ENCODE data around the gene RGS12.

Gene RGS12

DNA sequence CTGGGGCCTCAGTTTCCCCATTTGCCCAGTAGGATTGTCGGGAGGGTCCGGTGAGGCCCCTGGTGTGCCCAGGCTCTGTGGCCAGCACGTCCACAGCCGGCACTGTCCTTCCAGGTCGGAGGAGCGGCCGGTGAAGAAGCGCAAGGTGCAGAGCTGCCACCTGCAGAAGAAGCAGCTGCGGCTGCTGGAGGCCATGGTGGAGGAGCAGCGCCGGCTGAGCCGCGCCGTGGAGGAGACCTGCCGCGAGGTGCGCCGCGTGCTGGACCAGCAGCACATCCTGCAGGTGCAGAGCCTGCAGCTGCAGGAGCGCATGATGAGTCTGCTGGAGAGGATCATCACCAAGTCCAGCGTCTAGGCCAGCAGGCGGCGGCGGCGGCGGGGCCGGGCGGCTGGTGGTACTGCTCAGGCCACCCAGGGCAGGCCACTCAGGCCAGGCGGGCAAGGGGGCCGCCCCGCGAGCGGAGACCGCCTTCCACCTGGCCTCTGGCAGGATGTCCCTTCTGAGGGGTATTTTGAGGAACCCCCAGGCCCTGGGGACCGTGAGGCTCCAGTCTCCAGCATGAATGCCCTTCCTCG is 37.1 kb upstream of the RGS12 start:
- FAIRE-seq, result no peak

DNA sequence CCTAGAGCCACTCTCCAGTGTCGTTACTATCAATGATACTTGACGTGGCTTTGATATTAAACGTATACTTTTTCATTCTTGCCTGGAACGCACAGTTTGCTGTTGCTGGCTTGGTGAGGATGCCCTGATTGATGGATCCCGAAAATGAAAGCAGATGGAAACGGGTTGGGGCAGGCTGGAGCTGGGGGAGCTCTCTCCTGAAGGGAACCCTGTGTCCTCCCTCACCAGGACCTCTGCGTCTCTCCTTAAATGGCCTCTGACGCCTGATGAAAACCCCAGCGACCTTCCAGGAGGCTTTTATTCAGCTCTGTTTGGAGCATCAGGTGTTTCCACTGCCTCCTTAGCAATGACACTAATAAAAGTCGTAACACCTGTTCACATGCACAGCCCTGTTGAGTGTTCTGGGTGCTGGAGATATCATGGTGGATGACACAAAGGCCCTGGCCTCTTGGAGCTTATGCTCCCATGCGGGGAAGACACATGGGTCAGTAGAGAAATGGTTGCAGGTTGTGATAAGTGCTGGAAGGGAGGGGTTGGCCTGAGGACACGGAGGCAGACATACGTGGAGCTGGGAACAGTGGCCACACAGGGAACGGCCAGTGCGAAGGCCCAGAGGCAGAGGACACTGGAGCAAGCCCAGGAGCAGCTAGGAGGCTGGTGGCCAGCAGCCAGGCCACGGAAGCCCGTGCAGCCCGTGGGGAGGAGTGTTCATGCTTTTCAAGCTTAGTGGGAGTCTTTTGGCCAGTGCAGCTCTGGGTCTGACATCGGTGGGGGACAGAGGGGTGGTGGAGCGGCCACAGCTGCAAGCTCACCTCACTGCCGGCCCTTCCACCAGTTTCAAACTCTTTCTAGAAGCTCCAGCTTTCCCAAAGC is 36.4 kb upstream of the RGS12 start:
- FAIRE-seq, result no peak

- FAIRE-seq, result no peak
These were observed 35.7 kb upstream of the RGS12 start for GRCh38 chr4:3257103-3257555.

DNA sequence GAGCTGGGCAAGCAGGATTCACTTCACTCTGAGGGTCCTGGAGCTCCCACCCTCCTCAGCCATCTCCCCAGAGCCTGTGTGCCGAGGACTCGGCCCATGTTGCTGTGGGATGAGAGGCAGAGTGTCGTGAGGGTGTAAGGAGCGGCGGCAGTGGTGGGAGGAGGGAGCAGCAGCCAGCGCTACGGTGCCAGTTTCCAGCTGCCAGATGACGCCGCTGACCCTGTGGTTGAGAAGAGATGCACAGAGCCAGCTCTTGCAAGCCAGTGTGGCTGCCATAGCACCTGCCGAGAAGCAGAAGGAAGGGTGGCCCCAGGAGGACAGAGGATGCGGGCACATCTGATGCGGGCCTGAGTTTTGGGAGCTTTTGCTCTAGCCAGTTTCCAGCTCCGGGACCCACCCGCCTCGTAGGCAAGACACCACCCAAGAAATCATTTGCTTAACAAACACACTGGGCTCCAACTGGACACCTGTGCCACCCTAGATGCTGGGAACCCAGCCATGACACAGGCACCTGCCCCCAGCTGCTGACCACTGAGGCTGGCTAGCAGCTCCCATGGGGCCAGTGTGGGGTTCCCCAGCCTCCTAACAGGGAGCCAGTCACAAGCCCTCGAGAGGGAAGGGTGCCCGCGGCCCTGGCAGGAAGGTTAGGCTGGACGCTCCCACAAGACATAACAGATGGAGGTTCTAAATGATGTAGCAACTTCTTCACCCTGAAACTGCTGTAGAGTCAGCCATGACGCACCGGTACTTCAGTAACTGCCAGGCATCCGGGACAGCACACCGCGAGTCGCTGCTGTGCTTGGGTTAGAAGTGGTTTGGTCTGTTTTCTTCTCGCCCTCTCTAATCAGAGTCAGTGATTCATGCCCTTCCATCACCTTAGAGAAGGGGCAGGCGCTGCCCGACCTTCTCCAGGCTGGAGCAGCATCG is 35.0 kb upstream of the RGS12 start:
- no peak for FAIRE-seq

DNA sequence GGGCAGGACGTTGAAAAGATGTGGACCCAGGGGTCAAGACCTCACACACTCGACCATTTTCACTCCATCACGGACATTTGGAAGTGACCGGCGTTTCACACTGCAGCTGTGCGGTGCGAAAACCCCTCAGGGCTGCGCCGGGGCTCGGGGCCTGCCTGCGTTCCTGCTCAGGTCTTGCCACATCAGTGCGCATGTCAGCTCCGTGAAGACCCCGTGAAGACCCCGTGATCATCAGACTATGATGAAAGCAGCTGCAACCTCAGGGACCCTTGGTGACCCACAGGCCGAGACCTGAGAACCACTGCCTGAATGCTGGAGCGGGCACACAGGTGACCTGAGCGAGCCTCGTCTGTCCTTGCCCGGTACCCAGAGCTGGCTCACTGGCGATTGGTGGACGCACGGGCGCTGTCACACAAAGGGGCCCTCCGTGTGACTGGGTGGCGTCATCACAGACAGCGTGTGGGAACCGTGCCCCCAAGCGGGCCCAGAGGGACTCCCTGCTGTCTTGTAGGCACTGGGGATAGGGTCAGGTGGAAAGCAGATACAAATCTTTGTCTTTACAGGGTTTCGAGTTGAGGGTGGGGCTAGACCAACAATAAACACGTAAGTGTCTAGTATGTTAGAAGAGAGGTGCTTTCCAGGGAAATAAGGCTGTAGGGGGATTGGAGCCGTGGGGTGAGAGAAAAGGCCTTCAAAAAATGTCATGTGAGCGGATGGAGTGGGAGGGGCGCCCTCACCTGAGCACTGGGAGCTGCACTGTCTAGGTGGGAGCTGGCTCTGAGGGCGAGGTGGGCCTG is 31.2 kb upstream of the RGS12 start:
- FAIRE-seq, result no peak

DNA sequence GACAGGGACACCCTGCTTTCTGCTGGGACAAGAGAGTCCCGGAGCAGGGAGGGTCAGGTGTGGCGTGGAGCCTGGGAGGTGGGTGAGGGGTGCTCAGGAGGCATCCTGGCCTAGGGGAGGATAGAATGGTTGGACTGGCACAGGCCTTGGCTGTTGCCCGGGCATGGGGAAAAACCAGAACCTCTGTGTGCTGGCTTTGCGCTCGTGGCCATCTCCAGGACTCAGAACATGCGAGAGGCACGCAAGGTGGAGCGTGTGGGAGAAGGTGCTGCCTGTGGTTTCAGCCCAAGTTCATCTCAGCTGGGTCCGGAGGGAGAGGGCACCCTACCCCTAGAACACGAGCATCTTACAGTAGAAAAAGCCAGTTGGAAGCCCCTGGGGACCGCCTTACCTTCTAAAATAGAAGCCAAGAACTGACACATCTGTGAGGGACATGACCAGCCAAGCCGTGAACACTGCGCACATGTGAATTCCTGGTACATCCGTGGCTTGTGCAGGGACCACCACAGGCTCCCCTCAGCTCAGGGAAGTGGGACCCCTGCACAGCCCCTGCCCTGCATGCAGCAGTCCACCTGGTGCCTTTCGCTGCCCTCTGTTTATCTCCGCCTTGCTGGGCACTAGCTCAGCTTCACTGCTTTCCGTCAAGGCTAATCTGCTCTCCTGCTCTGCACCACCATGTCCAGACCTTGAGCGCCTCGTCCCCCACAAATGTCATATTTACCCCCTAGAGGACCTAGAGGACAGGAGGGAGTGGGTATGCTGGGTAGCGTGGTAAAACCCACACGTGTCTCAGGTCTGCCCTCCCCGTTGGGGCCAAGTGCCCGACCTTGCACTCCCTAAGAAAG is 30.4 kb upstream of the RGS12 start:
- no peak for FAIRE-seq

DNA sequence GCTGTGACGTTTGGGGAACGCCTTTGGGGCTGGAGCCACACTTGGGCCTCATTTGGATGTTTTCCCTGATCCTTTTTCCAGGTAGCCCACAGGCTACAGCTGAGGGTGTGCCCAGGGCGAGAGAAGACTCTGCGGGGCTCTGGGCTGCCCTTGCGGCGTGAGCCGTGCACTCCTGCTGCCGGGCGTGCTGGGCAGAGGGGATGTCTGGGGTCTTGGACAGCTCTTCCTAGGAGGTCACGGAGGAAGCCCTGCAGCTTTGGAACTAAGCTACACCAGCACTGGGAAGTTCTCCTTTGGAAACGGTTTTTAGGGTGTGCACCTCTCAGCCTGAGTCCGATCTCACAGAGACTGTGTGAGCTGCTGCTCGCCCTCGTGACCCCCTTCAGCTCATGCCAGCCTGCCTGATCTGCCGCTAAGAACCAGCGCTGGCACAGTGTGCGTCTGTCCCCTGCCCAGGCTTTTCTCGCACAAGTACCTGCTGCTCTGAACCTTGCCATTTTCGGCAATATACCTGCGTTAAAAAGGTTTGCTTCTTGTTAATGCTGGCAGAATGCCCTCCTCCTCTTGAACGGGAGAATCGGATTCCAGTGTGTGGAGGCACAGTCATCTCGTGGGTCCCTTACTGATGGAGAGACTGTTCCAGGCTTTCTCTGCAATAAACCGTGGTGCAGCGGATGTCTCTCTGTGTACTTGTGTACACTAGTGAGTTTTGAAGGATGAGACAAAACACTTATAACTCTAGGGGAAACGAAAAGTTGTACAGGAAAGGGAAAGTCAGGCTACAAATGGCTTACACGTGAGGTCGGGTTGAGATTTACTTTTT is 29.6 kb upstream of the RGS12 start:
- FAIRE-seq, result no peak

- no peak for FAIRE-seq
These were observed 29.0 kb upstream of the RGS12 start for GRCh38 chr4:3263876-3264193.

- no peak for FAIRE-seq
These were observed 26.7 kb upstream of the RGS12 start for GRCh38 chr4:3266076-3266475.

DNA sequence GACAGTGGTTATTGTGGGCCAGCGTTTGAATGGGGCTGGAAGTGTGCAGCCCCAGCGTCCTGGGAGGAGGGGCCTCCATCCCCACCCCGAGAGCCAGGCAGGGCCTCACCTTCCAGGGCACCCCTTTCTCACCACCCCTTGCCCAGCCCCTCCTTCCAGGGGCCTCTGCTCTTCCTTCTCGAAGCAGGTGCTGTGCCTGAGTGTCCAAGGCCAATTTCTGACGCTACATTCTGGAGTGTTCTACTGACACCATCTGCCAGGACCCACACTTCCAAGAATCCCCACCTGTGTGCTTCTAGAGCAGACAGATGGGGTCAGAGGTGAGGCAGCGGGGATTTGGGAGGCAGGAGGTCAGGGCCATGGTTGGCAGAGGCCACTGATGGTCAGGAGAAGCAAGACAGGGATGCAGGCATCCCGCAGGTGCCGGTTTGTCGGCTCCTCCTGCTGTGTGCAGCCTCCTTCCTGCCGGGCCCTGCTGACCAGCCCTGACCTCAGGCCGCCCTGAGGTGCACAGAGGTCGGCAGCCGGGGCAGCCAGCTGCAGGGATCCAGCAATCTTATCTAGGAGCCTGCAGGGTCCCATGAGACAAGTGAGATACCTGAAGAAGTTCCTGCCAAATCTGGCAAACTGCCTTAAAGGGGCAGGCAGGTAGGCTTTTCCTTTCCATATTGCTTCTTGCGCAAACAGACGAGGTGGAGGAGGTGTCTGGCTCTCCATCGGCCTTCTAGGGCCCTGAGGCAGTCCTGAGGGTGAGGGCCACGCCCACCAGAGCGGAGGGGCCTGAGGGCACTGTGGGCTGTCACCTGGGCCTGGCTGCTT is 25.0 kb upstream of the RGS12 start:
- FAIRE-seq, result no peak

- no peak for FAIRE-seq
These were observed 24.3 kb upstream of the RGS12 start for GRCh38 chr4:3268395-3269104.

- FAIRE-seq, result no peak
These were observed 23.5 kb upstream of the RGS12 start for GRCh38 chr4:3269105-3269927.

- no peak for FAIRE-seq
These were observed 22.7 kb upstream of the RGS12 start for GRCh38 chr4:3269991-3270611.

DNA sequence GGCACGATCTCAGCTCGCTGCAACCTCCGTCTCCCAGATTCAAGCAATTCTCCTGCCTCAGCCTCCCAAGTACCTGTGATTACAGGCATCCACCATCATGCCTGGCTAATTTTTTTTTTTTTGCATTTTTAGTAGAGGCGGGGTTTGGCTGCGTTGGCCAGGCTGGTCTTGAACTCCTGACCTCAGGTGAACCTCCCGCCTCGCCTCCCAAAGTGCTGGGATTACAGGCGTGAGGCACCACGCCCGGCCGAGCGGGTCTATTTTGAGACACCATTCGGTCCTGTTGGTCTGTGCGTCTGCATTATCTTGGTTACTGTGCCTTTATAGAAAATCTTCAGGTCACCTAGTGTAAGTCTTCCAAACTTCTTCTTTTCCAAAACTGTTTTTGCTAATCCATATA is 21.7 kb upstream of the RGS12 start:
- FAIRE-seq, result no peak

DNA sequence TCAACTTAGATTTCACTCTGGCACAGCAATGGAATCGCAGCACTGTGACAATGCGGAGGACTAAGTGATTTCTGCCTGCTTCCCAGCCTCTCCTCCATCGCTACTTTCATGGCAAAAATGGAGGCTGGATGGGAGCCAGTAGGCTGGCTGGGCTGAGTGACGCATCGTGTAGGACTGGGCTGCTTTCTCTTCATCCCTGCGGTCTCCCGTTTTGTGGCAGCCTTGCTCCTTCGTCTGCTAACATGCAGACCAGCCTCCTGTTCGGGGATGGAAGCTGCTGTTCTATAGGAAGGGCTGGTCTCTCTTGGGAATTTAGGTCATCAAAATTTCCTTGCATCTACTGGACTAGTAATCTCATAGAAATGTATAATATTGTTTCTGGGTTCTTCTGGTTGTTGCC is 15.8 kb upstream of the RGS12 start:
- no peak for FAIRE-seq

DNA sequence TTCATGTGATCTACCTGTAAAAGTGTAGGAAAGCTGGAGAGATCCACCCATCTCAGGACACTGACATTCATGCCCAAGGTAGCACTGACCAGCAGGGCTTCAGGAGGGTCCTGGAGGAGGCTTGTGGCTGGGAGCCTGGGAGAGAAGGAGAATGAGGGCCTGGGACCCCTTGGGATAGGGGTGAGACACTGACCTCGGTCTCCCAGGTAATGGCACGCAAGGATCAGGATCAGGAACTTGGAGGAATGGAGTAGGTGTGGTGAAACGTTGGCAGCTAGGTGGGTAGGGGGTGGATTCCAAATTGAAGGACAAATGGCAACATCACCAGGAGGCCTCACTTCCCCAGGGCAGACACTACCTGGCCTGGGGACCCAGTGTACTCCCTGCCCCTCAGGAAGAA is 12.4 kb upstream of the RGS12 start:
- FAIRE-seq, result no peak

GRCh38 chr4:3283483-3283882 is 9.3 kb upstream of the RGS12 start:
- no peak for FAIRE-seq

DNA sequence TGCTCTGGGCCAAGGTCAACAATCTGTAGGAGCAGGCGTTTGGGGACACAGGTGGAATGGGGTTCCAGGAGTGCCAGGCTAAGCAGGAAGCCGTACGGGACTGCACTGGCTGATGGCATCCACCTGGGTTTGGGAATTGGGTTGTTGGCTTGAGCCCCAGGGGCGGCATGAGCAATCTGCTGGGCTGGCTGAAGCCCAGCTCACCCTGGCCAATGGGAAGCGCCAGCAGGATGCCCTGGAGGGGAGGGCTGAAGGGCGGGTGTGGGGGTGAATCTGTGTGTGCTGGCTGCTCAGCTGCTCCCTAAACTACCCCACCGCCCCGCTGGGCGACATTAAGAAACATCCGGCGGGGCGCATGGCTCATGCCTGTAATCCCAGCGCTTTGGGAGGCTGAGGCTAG is 8.9 kb upstream of the RGS12 start:
- FAIRE-seq, result no peak
